HEK293 (cell line): ENCODE data around the gene NOM1.

ENCODE experiments used
- GLIS1 ChIP-seq: fragments of 450-650 bp; formaldehyde crosslinking; IDR thresholded peaks from 2 replicates; pipeline ENCODE4 v1.5.1; 2016; ENCODE audit warnings: missing biosample characterization, missing genetic modification characterization
- GLIS2 ChIP-seq: fragments of 450-650 bp; formaldehyde crosslinking; IDR thresholded peaks from 2 replicates; pipeline ENCODE4 v1.5.1; 2016; ENCODE audit warnings: missing biosample characterization, missing genetic modification characterization
- KLF17 ChIP-seq: fragments of 450-650 bp; formaldehyde crosslinking; IDR thresholded peaks from 2 replicates; pipeline ENCODE4 v1.5.1; 2016; ENCODE audit warnings: missing biosample characterization, missing genetic modification characterization
- REST ChIP-seq: fragments of 450-650 bp; formaldehyde crosslinking; IDR thresholded peaks from 2 replicates; pipeline ENCODE4 v1.5.1; 2016; ENCODE audit warnings: missing biosample characterization, missing genetic modification characterization
- SP2 ChIP-seq: fragments of 450-650 bp; formaldehyde crosslinking; IDR thresholded peaks from 2 replicates; pipeline ENCODE4 v1.5.1; 2016; ENCODE audit warnings: missing biosample characterization, missing genetic modification characterization
- YY1 ChIP-seq: fragments of 450-650 bp; formaldehyde crosslinking; IDR thresholded peaks from 2 replicates; pipeline ENCODE4 v1.5.1; 2018; ENCODE audit warnings: missing biosample characterization, missing genetic modification characterization
- ZBTB1 ChIP-seq: fragments of 450-650 bp; formaldehyde crosslinking; IDR thresholded peaks from 2 replicates; pipeline ENCODE4 v1.5.1; 2016; ENCODE audit warnings: missing biosample characterization, missing genetic modification characterization
- ZBTB20 ChIP-seq: fragments of 450-650 bp; formaldehyde crosslinking; IDR thresholded peaks from 2 replicates; pipeline ENCODE4 v1.5.1; 2016; ENCODE audit warnings: missing biosample characterization, missing genetic modification characterization
- ZNF280D ChIP-seq: fragments of 450-650 bp; formaldehyde crosslinking; IDR thresholded peaks from 2 replicates; pipeline ENCODE4 v1.5.1; 2016; ENCODE audit warnings: missing biosample characterization, missing genetic modification characterization
- ZNF776 ChIP-seq: fragments of 450-650 bp; formaldehyde crosslinking; IDR thresholded peaks from 2 replicates; pipeline ENCODE4 v1.5.0; 2017; ENCODE audit warnings: missing biosample characterization, missing genetic modification characterization, borderline replicate concordance
- ZSCAN30 ChIP-seq: fragments of 450-650 bp; IDR thresholded peaks from 2 replicates; pipeline ENCODE4 v1.5.1; 2018; ENCODE audit warnings: missing biosample characterization, mild to moderate bottlenecking, missing genetic modification characterization, moderate library complexity
- TF ChIP-seq, protein P1 (sequence below): fragments of 450-650 bp; formaldehyde crosslinking; IDR thresholded peaks from 2 replicates; pipeline ENCODE4 v1.5.1; 2016; ENCODE audit warnings: missing biosample characterization, missing genetic modification characterization
- TF ChIP-seq, protein P2 (sequence below): fragments of 450-650 bp; formaldehyde crosslinking; conservative IDR thresholded peaks from 2 replicates; pipeline ENCODE4 v1.5.1; 2016; ENCODE audit warnings: low read depth, missing biosample characterization, missing genetic modification characterization

Gene NOM1

GRCh38 chr7:157009778-157010587 lies 60.5 kb downstream of the NOM1 start (continued):
- TF ChIP-seq ZNF280D (no peak), SP2 (0 out of 2 replicates have a peak, but pooled peaks have one; percentile 6), ZSCAN30 (tag by site-specific recombination) (no peak), KLF17 (tag by site-specific recombination) (peak; percentile 42; the same call in 1 of the 2 replicates), GLIS2 (tag by site-specific recombination) (peak; percentile 43), GLIS1 (tag by site-specific recombination) (peak; percentile 24), YY1 (tag by site-specific recombination) (0 out of 2 replicates have a peak, but pooled peaks have one; percentile 37), REST (tag by site-specific recombination) (peak; percentile 25; the same call in 1 of the 2 replicates), ZNF776 (no peak), ZBTB20 (tag by site-specific recombination) (peak; percentile 74; the same call in 1 of the 2 replicates), ZBTB1 (tag by site-specific recombination) (peak; percentile 53; the same call in 1 of the 2 replicates)
- TF ChIP-seq, protein P1, sequence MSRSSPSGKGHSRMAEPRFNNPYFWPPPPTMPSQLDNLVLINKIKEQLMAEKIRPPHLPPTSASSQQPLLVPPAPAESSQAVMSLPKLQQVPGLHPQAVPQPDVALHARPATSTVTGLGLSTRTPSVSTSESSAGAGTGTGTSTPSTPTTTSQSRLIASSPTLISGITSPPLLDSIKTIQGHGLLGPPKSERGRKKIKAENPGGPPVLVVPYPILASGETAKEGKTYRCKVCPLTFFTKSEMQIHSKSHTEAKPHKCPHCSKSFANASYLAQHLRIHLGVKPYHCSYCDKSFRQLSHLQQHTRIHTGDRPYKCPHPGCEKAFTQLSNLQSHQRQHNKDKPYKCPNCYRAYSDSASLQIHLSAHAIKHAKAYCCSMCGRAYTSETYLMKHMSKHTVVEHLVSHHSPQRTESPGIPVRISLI (tag by site-specific recombination) = no peak
- TF ChIP-seq, protein P2, sequence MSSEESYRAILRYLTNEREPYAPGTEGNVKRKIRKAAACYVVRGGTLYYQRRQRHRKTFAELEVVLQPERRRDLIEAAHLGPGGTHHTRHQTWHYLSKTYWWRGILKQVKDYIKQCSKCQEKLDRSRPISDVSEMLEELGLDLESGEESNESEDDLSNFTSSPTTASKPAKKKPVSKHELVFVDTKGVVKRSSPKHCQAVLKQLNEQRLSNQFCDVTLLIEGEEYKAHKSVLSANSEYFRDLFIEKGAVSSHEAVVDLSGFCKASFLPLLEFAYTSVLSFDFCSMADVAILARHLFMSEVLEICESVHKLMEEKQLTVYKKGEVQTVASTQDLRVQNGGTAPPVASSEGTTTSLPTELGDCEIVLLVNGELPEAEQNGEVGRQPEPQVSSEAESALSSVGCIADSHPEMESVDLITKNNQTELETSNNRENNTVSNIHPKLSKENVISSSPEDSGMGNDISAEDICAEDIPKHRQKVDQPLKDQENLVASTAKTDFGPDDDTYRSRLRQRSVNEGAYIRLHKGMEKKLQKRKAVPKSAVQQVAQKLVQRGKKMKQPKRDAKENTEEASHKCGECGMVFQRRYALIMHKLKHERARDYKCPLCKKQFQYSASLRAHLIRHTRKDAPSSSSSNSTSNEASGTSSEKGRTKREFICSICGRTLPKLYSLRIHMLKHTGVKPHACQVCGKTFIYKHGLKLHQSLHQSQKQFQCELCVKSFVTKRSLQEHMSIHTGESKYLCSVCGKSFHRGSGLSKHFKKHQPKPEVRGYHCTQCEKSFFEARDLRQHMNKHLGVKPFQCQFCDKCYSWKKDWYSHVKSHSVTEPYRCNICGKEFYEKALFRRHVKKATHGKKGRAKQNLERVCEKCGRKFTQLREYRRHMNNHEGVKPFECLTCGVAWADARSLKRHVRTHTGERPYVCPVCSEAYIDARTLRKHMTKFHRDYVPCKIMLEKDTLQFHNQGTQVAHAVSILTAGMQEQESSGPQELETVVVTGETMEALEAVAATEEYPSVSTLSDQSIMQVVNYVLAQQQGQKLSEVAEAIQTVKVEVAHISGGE = peak; percentile 12; the same call in 1 of the 2 replicates
